Lung microvascular endothelial cell (primary cell): ENCODE measurements around the gene QSOX1. TPM values are rescaled to one million over a fixed set of nuclear protein-coding genes. Genes with fewer than 3 reads are reported as not detected.
"Not testable (repeated sequence)": the region's sequence is repeated elsewhere in the genome, so short reads cannot be mapped to it uniquely, and the experiment has no call there.

Experiments used
- DNase-seq, 2 donors: peaks; one replicate each; pipeline versions ENCODE4 v3.0.0 to v3.0.0-alpha.2; 2010; ENCODE audit warnings: low read depth in 2 of 2
- total RNA-seq: library from RNA; depleted of rRNA; stranded (reverse); fragments of >200 nt; gene quantifications from 2 replicates; pipeline ENCODE4 v1.2.1, GENCODE V29; 2014

The QSOX1 gene
- total RNA-seq, 1 donor from 2014 or later: 51.2 TPM

DNA sequence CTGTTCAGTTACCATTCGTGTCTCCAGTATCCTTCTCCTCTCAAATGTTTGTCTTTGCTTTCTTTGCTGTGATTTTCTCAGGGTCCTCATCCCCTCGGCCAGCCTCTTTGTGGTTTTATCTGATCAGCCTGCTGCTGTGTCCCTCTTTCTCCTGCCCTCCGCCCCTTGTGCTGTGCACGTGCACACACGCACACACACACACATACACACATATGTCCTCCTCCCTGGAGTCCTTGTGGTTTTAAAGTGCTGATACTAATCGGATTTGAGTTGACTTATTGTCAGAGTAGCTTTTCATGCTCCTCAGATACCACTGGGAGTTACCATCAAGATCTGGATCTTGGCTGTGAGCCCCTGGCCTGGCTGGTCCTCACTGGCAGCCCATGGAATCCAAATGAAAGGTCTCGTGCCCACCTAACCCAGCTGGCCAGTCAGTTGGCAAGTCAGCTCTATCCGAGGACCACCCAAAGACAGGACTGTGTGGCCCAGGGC lies 34.1 kb downstream of the QSOX1 start:
- DNase-seq: no peak

- no peak for DNase-seq
These were observed 35.4 kb downstream of the QSOX1 start for GRCh38 chr1:180190091-180190490.

DNA sequence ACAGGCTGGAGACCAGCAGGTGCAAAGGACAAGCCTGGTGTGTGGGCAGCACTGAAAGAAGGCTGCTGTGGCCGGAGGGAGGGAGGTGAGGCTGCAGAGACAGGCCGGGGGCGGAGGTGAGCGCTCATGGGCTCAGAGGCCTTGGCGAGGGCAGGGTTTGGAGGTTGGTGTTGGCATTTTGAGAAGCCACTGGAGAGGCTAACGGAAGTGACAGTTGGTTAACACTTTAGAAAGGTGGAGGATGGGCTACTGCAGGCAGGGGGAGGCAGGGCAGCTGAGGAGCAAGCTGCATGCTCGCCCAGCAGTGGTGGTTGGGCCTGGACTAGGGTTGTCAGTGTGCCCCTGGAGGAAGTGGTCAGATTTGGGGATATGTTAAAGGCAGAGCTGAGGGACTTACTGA lies 37.5 kb downstream of the QSOX1 start:
- DNase-seq: no peak

- no peak for DNase-seq
These were observed 38.7 kb downstream of the QSOX1 start for GRCh38 chr1:180193141-180194047.

GRCh38 chr1:180194048-180194425 lies 39.4 kb downstream of the QSOX1 start:
- DNase-seq: no peak

- DNase-seq: no peak
These were observed 40.0 kb downstream of the QSOX1 start for GRCh38 chr1:180194546-180195207.

- no peak for DNase-seq
These were observed 40.7 kb downstream of the QSOX1 start for GRCh38 chr1:180195401-180195800.

DNA sequence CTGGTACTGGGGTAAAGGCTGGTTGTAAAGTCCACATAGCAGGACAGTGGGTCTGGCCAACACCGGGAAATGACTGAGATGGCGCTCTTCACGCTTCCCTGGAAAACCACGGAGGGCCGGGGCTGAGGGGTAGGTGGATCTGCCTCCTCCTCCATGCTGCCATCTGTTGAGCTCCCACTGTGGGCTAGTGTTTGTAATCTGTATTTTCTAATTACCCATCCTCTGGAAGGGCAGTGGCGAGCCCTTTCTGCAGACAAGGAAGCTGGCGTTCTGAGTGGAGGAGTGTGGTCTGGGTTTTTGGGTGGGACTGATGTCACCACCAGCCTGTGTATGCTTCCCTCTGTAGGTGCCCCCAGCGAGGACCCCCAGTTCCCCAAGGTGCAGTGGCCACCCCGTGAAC lies 41.2 kb downstream of the QSOX1 start:
- DNase-seq: no peak

- DNase-seq: no peak
These were observed 41.9 kb downstream of the QSOX1 start for GRCh38 chr1:180196436-180197003.

GRCh38 chr1:180197231-180197630 lies 42.6 kb downstream of the QSOX1 start:
- no peak for DNase-seq

DNA sequence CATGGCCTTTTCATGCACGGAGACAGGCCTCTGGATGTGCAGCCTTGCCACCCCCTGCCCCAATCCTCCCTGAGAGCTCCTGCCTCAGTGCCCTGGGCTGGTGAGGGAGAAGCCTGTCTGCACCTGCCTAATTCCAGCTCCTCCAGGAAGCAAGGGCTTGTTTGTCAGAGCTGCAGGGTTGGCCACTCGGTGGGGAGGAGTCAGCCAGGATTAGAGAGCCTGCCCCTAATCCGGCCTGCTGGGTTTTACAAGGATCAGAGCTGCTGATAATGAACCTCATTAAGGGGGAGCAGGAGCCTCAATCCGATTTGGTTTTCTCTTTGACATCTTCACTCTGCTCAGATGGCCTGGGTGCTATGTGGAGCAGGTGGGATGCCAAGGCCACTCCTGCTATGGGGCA lies 43.5 kb downstream of the QSOX1 start:
- DNase-seq: no peak

DNA sequence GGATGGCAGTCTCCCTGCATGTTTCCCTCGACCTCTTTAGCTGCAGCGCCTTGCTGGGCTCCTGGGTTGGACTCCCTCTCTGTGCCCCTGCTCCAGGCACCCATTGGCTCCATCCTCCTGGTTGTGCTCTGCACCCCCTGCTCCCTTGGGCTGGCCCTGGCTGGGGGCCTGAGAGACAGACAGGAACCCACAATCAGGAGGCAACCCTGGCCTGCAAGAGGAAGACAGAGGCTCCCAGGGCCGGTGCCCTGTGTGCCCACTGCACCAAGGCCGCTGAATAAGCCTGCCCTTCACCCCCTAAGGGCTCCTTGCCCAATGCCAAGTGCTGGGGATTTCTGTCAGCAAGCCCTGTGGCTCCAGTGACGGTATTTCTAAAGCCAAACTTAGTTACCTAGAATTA lies 43.9 kb downstream of the QSOX1 start:
- DNase-seq: no peak

GRCh38 chr1:180199018-180199417 lies 44.3 kb downstream of the QSOX1 start:
- DNase-seq: no peak

DNA sequence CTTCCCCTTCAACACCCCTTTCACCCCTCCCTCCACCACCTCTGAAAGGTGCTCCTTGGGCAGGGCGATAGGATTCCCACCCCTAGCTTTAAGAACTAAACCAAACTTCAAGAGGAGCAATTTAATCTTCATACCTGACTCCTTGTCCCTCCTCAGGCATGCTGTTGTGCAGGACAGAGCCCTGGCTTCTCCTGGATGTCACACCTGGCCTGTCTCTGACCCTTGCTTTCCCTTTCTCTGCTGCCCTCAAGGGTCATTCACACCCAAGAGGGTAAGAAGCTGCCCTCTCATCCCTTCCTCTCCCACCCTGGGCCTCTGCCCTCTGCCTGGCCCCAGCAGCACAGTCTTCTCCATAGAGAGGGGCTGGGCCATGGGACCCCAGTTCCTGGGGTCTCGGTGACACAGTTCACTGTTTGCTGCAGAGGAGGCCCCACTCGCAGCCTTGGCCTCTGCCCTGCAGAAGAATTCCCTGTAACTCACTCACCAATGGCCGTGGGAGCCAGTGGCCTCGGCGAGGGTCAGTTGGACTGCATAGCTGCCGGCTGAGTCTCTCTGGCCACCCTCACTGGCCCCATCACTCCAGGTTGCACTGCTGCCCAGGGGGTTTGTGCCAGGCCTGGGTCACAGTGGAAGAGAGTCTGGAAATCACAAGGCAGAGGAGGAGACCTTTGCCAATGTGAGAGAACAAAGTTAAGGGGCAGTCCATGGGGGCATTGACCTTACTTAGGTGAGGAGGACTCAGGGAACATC lies 47.0 kb downstream of the QSOX1 start:
- no peak for DNase-seq

DNA sequence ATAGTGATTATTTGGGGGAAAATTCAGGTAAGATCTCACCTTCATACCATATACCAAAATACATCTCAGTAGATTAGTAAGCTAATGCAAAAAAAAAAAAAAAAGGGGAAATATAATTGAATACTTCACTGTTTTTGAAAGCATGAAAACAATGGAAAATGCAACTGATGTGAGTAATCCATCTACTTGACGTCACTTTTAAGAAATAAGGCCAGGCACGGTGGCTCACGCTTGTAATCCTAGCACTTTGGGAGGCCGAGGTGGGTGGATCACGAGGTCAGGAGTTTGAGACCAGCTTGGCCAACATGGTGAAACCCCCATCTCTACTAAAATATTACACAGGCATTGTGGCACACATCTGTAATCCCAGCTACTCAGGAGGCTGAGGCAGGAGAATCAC lies 47.9 kb downstream of the QSOX1 start:
- not testable (repeated sequence) for DNase-seq

DNA sequence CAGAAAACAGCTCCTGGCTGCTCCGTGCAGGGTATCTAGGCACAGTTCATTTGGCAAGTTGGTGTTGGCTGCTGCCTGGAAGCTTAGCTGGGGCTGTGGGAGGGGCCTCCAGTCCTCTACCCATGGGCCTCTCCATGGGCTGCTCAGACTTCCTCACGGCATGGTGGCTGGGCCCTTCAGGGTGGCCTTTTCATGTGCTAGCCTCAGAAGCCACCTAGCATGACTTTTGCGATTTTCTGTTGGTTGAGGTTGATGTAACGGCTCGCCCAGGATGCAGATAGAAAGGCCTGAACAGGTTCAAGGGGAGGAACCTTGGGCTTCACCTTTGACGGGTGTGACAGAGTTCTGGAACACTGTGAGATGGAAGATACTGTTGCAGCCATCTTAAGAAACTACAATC lies 49.6 kb downstream of the QSOX1 start:
- no peak for DNase-seq

DNA sequence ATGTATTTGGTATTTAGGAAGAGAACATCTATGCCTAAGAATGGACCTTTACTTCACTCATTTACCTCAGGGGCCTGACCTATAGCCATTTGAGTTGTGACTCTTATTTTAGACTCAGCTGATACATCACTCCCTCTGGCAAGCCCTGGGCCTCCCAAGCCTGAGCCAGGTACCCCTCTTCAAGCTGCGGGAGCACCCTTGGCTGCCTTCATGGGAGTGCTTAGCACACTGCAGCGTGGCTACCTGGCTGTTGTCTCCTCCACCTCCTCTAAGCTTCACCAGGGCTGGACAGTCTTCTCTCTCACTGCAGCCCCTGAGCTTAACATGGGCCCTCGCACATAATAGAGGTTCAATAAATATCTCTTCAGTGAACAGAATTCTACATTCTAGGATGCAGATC lies 51.9 kb downstream of the QSOX1 start:
- no peak for DNase-seq

GRCh38 chr1:180208264-180208663 lies 53.6 kb downstream of the QSOX1 start:
- DNase-seq: no peak

- no peak for DNase-seq
These were observed 55.4 kb downstream of the QSOX1 start for GRCh38 chr1:180210008-180210620.

GRCh38 chr1:180211156-180211859 lies 56.6 kb downstream of the QSOX1 start:
- no peak for DNase-seq

GRCh38 chr1:180211860-180212229 lies 57.2 kb downstream of the QSOX1 start:
- DNase-seq: no peak
